ENCODE data around the gene GABPA.

DNA sequence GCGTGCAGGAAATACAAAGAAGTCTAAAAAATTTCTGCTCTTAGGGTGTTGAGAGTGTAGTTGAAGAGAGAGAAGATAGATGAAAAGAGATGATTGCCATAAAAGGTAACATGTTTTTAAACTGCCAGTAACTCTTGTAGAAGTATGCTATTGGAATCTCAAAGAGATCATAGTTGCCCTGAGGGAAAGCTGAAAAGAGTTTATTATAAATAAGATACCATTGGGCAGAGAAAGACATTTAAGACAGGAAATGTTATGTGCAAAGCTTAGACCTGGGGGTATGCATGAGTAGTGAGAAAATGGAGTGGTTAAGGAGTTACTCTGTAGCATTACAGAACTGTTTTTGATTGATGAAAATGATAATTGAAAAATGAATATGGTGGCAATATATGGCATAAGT lies 17.6 kb downstream of the GABPA start:
- TF ChIP-seq, protein P1, sequence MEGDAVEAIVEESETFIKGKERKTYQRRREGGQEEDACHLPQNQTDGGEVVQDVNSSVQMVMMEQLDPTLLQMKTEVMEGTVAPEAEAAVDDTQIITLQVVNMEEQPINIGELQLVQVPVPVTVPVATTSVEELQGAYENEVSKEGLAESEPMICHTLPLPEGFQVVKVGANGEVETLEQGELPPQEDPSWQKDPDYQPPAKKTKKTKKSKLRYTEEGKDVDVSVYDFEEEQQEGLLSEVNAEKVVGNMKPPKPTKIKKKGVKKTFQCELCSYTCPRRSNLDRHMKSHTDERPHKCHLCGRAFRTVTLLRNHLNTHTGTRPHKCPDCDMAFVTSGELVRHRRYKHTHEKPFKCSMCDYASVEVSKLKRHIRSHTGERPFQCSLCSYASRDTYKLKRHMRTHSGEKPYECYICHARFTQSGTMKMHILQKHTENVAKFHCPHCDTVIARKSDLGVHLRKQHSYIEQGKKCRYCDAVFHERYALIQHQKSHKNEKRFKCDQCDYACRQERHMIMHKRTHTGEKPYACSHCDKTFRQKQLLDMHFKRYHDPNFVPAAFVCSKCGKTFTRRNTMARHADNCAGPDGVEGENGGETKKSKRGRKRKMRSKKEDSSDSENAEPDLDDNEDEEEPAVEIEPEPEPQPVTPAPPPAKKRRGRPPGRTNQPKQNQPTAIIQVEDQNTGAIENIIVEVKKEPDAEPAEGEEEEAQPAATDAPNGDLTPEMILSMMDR (IDR thresholded peaks at IDR 0.05) = no peak
- TF ChIP-seq ZFX (IDR thresholded peaks at IDR 0.05; ENCODE audit: borderline replicate concordance) = no peak

Data from 22Rv1 (cell line).